OCI-LY1 (cell line): ENCODE data around the gene MAP1LC3A.

Source experiments
- EZH2 ChIP-seq: fragments of 200-600 bp; sonication (generic), shearing (Covaris generic); IDR thresholded peaks from 2 replicates; pipeline ENCODE4 v1.8.0; 2017; ENCODE audit warnings: borderline replicate concordance, mixed run types, mild to moderate bottlenecking, antibody characterized with exemption, low read length, moderate library complexity, mixed read lengths
- TF ChIP-seq, protein P1 (sequence below): fragments of 200-600 bp; sonication (generic), shearing (Covaris generic); IDR thresholded peaks from 2 replicates; pipeline ENCODE4 v1.5.1; 2017; ENCODE audit warnings: mild to moderate bottlenecking, antibody characterized with exemption, low read length, moderate library complexity, mixed read lengths

DNA sequence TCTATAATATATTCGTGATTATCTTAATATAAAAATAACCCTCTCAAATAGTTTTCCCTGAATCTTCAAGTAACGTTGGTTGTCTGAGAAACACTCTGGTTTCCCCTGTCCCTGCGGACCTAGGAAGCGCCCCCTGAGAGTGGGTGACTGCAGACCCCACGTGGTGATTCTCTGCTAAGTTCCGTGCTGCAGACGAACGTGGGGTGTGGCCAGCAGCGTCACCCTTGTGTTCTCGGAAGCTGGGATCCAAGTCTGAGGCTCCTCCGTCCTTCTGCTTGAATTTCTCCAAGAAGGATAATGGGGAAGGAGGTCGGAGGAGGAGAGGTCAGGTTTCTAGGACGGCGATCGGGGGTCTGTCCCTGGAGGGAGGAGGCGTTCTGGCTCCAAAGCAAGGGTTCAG lies 16.6 kb upstream of the MAP1LC3A start:
- TF ChIP-seq, protein P1, sequence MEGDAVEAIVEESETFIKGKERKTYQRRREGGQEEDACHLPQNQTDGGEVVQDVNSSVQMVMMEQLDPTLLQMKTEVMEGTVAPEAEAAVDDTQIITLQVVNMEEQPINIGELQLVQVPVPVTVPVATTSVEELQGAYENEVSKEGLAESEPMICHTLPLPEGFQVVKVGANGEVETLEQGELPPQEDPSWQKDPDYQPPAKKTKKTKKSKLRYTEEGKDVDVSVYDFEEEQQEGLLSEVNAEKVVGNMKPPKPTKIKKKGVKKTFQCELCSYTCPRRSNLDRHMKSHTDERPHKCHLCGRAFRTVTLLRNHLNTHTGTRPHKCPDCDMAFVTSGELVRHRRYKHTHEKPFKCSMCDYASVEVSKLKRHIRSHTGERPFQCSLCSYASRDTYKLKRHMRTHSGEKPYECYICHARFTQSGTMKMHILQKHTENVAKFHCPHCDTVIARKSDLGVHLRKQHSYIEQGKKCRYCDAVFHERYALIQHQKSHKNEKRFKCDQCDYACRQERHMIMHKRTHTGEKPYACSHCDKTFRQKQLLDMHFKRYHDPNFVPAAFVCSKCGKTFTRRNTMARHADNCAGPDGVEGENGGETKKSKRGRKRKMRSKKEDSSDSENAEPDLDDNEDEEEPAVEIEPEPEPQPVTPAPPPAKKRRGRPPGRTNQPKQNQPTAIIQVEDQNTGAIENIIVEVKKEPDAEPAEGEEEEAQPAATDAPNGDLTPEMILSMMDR: no peak
- TF ChIP-seq EZH2: no peak
